HepG2 (cell line): ENCODE data around the gene TBCE. TPM values are rescaled to one million over a fixed set of nuclear protein-coding genes. Genes with fewer than 3 reads are reported as not detected.

Experiments
- ASH2L ChIP-seq: fragments of 300-600, 200-600 bp; sonication (generic); IDR thresholded peaks from 2 replicates; pipeline ENCODE4 v1.7.0; 2017; ENCODE audit warnings: low read depth, mild to moderate bottlenecking, moderate library complexity, mixed read lengths, low read length; ENCODE audit not compliant: insufficient read length
- CBX2 ChIP-seq, 2 experiments: fragments of 200-600 bp in 1 of 2; sonication (generic); formaldehyde crosslinking in 1 of 2; IDR thresholded peaks; 2 replicates each; pipeline versions ENCODE4 v1.7.0 to v1.8.1; 2018 to 2022; ENCODE audit warnings: low read depth in 2 of 2, low read length in 1 of 2, mild to moderate bottlenecking in 1 of 2, missing genetic modification reagents in 1 of 2
- HDAC6 ChIP-seq: fragments of 200-600 bp; sonication (generic); IDR thresholded peaks from 2 replicates; pipeline ENCODE4 v1.7.0; 2017; ENCODE audit warnings: mild to moderate bottlenecking, antibody characterized with exemption, low read length, low read depth
- HMGA1 ChIP-seq: sonication (generic); formaldehyde crosslinking; conservative IDR thresholded peaks from 2 replicates; pipeline ENCODE4 v1.4.0; 2020; ENCODE audit warnings: missing genetic modification reagents
- IKZF1 ChIP-seq: fragments of 450-650 bp; IDR thresholded peaks from 2 replicates; pipeline ENCODE4 v1.7.1; 2016
- MXI1 ChIP-seq: IDR thresholded peaks from 3 replicates; pipeline ENCODE4 v1.6.1; 2012; ENCODE audit warnings: low read depth, low read length, inconsistent platforms, borderline replicate concordance
- MZF1 ChIP-seq: sonication (generic); formaldehyde crosslinking; IDR thresholded peaks from 2 replicates; pipeline ENCODE4 v1.8.1; 2023; ENCODE audit warnings: mild to moderate bottlenecking, missing genetic modification reagents, borderline replicate concordance
- NONO ChIP-seq, 2 experiments: fragments of 450-650 bp in 1 of 2; sonication (generic) in 1 of 2; formaldehyde crosslinking in 1 of 2; IDR thresholded peaks in 1 of 2; conservative IDR thresholded peaks in 1 of 2; 2 replicates each; pipeline versions ENCODE4 v1.6.1 to v1.8.0; 2017 to 2022; ENCODE audit warnings: mild to moderate bottlenecking in 1 of 2, missing genetic modification reagents in 1 of 2, moderate library complexity in 1 of 2
- PHF20 ChIP-seq: sonication (generic); formaldehyde crosslinking; IDR thresholded peaks from 2 replicates; pipeline ENCODE4 v1.5.0; 2020; ENCODE audit warnings: mild to moderate bottlenecking, missing genetic modification reagents
- SATB2 ChIP-seq: sonication (generic); formaldehyde crosslinking; IDR thresholded peaks from 2 replicates; pipeline ENCODE4 v1.5.0; 2020; ENCODE audit warnings: missing genetic modification reagents
- SP140L ChIP-seq: sonication (generic); formaldehyde crosslinking; IDR thresholded peaks from 2 replicates; pipeline ENCODE4 v1.4.0; 2020; ENCODE audit warnings: missing genetic modification reagents, borderline replicate concordance
- STAG1 ChIP-seq: sonication (generic); formaldehyde crosslinking; IDR thresholded peaks from 2 replicates; pipeline ENCODE4 v1.4.0; 2020; ENCODE audit warnings: missing genetic modification reagents
- SUZ12 ChIP-seq: fragments of 150-350 bp; IDR thresholded peaks from 2 replicates; pipeline ENCODE4 v1.6.1; 2014; ENCODE audit warnings: low read depth, low read length
- ZBTB25 ChIP-seq: IDR thresholded peaks from 2 replicates; pipeline ENCODE4 v1.6.1; 2018; ENCODE audit warnings: missing genetic modification reagents
- ZMYM4 ChIP-seq: sonication (generic); formaldehyde crosslinking; IDR thresholded peaks from 2 replicates; pipeline ENCODE4 v1.8.1; 2023; ENCODE audit warnings: mild to moderate bottlenecking, missing genetic modification reagents
- ZNF251 ChIP-seq: sonication (generic); formaldehyde crosslinking; IDR thresholded peaks from 2 replicates; pipeline ENCODE4 v1.9.0; 2021; ENCODE audit warnings: mild to moderate bottlenecking, missing genetic modification reagents
- ZNF337 ChIP-seq: sonication (generic); formaldehyde crosslinking; IDR thresholded peaks from 2 replicates; pipeline ENCODE4 v1.5.1; 2020; ENCODE audit warnings: missing genetic modification reagents, low read depth, mild to moderate bottlenecking, borderline replicate concordance
- ZNF432 ChIP-seq: sonication (generic); formaldehyde crosslinking; IDR thresholded peaks from 2 replicates; pipeline ENCODE4 v1.5.0; 2020; ENCODE audit warnings: missing genetic modification reagents, mild to moderate bottlenecking, borderline replicate concordance
- ZSCAN12 ChIP-seq: sonication (generic); formaldehyde crosslinking; IDR thresholded peaks from 2 replicates; pipeline ENCODE4 v1.9.0; 2021; ENCODE audit warnings: mild to moderate bottlenecking, missing genetic modification reagents
- ZSCAN29 ChIP-seq: sonication (generic); formaldehyde crosslinking; conservative IDR thresholded peaks from 2 replicates; pipeline ENCODE4 v1.4.0; 2020; ENCODE audit warnings: mild to moderate bottlenecking, missing genetic modification reagents
- polyA plus RNA-seq, 8 experiments: library from polyadenylated mRNA; depleted of rRNA in 3 of 8; stranded (reverse) in 7 of 8; unstranded in 1 of 8; fragments of >200 nt; fragmentation: Illumina TruSeq in 4 of 8; extraction: Trizol in 4 of 8; gene quantifications; 2 replicates each; pipeline versions ENCODE4 v1.2.1 to v1.2.3, GENCODE V29; 2011 to 2016; ENCODE audit warnings: low read depth in 4 of 8, missing spikeins in 1 of 8, mixed read lengths in 1 of 8; ENCODE audit not compliant: insufficient read depth in 1 of 8
- total RNA-seq, 5 experiments: library from RNA; depleted of rRNA; stranded (reverse); fragments of >200 nt; fragmentation: Illumina TruSeq; extraction: Trizol; gene quantifications; 2 replicates each; pipeline ENCODE4 v1.2.3, GENCODE V29; 2016; ENCODE audit warnings: low read depth in 1 of 5
- TF ChIP-seq, protein P1 (sequence below): IDR thresholded peaks from 2 replicates; pipeline ENCODE4 v1.6.1; 2016; ENCODE audit warnings: low read depth
- TF ChIP-seq, protein P2 (sequence below): conservative IDR thresholded peaks from 2 replicates; pipeline ENCODE4 v1.6.1; 2018; ENCODE audit warnings: missing genetic modification reagents
- TF ChIP-seq, protein P3 (sequence below): sonication (generic); formaldehyde crosslinking; IDR thresholded peaks from 2 replicates; pipeline ENCODE4 v1.9.0; 2022; ENCODE audit warnings: low read depth, missing genetic modification reagents

The TBCE gene
- total and polyA plus RNA-seq, 2 of the 13 experiments (the other 11 are each of a cell fraction or from before 2014, with no cell fraction given) = 25.6 to 31.1 TPM

DNA sequence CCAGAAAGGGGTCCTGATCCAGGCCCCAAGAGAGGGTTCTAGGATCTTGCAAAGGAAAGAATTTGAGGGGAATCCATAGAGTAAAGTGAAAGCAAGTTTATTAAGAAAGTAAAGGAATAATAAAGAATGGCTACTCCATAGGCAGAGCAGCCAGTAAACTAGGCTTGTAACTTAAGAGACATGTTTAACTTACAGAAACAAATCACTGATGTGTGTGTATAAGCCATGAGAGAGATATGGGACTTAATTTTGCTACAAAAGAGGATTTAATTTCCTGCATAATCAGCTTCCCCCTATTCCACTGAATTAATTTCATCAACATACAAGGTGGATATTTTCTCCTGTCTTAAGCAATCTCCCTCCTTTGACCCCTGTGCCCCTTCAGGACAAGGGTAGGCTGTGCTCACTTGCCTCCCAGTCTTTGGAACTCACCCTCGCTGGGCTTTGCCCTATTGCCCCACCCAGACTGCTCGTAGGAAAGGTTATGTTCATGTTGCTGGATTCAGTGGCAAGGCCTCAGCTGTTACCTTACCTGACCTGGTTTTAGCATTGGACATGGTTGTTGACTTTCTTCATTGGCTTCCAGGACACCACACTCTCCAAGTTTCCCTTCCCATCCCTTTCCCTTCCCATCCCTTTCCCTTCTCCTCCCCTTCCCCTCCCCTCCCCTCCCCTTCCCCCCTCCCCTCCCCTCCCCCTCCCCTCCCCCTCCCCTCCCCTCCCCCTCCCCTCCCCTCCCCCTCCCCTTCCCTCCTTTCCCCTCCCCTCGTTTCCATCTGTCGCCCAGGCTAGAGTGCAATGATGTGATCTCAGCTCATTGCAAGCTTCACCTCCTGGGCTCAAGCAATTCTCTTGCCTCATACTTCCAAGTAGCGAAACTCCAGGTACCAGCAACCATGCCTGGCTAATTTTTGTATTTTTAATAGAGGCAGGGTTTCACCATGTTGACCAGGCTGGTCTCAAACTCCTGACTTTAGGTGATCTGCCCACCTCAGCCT lies 44.6 kb downstream of the TBCE start (continued):
- TF ChIP-seq, protein P1, sequence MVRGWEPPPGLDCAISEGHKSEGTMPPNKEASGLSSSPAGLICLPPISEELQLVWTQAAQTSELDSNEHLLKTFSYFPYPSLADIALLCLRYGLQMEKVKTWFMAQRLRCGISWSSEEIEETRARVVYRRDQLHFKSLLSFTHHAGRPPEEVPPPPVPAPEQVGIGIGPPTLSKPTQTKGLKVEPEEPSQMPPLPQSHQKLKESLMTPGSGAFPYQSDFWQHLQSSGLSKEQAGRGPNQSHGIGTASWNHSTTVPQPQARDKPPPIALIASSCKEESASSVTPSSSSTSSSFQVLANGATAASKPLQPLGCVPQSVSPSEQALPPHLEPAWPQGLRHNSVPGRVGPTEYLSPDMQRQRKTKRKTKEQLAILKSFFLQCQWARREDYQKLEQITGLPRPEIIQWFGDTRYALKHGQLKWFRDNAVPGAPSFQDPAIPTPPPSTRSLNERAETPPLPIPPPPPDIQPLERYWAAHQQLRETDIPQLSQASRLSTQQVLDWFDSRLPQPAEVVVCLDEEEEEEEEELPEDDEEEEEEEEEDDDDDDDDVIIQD (CRISPR knock-in tag) = peak; percentile 88
- TF ChIP-seq, protein P2, sequence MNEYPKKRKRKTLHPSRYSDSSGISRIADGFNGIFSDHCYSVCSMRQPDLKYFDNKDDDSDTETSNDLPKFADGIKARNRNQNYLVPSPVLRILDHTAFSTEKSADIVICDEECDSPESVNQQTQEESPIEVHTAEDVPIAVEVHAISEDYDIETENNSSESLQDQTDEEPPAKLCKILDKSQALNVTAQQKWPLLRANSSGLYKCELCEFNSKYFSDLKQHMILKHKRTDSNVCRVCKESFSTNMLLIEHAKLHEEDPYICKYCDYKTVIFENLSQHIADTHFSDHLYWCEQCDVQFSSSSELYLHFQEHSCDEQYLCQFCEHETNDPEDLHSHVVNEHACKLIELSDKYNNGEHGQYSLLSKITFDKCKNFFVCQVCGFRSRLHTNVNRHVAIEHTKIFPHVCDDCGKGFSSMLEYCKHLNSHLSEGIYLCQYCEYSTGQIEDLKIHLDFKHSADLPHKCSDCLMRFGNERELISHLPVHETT (CRISPR knock-in tag) = no peak
- no peak for TF ChIP-seq NONO (IDR thresholded peaks at IDR 0.05)
- no peak for TF ChIP-seq NONO (CRISPR knock-in tag; conservative IDR thresholded peaks at IDR 0.05)
- TF ChIP-seq MZF1 = no peak
- no peak for TF ChIP-seq SUZ12
- TF ChIP-seq, protein P3, sequence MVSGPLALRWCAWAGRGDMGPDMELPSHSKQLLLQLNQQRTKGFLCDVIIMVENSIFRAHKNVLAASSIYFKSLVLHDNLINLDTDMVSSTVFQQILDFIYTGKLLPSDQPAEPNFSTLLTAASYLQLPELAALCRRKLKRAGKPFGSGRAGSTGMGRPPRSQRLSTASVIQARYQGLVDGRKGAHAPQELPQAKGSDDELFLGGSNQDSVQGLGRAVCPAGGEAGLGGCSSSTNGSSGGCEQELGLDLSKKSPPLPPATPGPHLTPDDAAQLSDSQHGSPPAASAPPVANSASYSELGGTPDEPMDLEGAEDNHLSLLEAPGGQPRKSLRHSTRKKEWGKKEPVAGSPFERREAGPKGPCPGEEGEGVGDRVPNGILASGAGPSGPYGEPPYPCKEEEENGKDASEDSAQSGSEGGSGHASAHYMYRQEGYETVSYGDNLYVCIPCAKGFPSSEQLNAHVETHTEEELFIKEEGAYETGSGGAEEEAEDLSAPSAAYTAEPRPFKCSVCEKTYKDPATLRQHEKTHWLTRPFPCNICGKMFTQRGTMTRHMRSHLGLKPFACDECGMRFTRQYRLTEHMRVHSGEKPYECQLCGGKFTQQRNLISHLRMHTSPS (CRISPR knock-in tag) = no peak
- TF ChIP-seq ZBTB25 (CRISPR knock-in tag) = no peak
- TF ChIP-seq HDAC6 = no peak
- TF ChIP-seq ZNF251 (CRISPR knock-in tag) = no peak
- TF ChIP-seq IKZF1 = no peak
- no peak for TF ChIP-seq SATB2 (CRISPR knock-in tag)
- no peak; the same call in 2 of the 3 replicates for TF ChIP-seq MXI1
- TF ChIP-seq STAG1 (CRISPR knock-in tag) = 0 out of 2 replicates have a peak, but pooled peaks have one; percentile 3
- TF ChIP-seq ZMYM4 (CRISPR knock-in tag) = peak; percentile 78
- no peak for TF ChIP-seq PHF20 (CRISPR knock-in tag)
- TF ChIP-seq ZNF337 (CRISPR knock-in tag) = no peak
- no peak for TF ChIP-seq ZSCAN12
- TF ChIP-seq ZNF432 (CRISPR knock-in tag) = no peak
- no peak for TF ChIP-seq ZSCAN29 (CRISPR knock-in tag)
- TF ChIP-seq CBX2 (IDR thresholded peaks at IDR 0.05; ENCODE audit: low read depth, low read length) = no peak
- no peak for TF ChIP-seq CBX2 (CRISPR knock-in tag; IDR thresholded peaks at IDR 0.05; ENCODE audit: low read depth)
- TF ChIP-seq HMGA1 (CRISPR knock-in tag) = no peak
- no peak for TF ChIP-seq SP140L (CRISPR knock-in tag)
- TF ChIP-seq ASH2L = peak; percentile 30
